ENCODE data around the gene HSDL2. TPM values are rescaled to one million over a fixed set of nuclear protein-coding genes. Genes with fewer than 3 reads are reported as not detected.

The HSDL2 gene
- polyA plus RNA-seq, 3 donors: 6.4 to 34.8 (median 26.9) TPM

DNA sequence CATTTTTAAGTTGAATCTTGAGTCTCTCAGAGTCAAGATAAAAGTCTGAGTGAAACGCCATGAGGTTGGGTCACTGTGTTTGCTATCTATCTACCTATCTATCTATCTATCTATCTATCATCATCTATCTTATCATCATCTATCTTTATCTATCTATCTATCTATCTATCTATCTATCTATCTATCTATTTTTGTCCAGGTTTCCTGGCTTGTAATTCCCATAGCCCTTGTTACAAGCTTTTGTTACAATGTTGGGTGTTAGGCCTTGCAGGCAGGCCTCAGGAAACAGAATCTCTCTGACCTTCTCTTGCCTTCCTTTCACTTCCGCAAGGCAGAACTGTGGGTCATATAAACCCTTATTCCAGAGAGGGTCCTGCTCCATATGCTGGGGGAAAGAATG lies 94.1 kb downstream of the HSDL2 start:
- Mint-ChIP-seq H3K9me3 (peaks cover 9 to 41% (median 21%) of the 10 kb centered on the region in 7 donors), H3K4me3 (no peak overlapping the region), H3K4me1 (no peaks in the 10 kb centered on the region), H3K27ac (no peak overlapping the region), H3K36me3 (peaks cover 28 to 51% of the 10 kb centered on the region in 2 donors), H3K27me3 (ENCODE audit: low read depth in 3 of 3) (peaks cover 0 to 2% (median 0%) of the 10 kb centered on the region in 3 donors)
- no peak overlapping the region for H3K4me3 ChIP-seq (replicated peaks in 1 of 3; ENCODE audit: low read depth in 2 of 3, low read length in 3 of 3)
- intact Hi-C loops (cut with micrococcal nuclease): no loop called here
- no peak for TF ChIP-seq CTCF (IDR thresholded peaks at IDR 0.05)
- H3K27ac ChIP-seq (ENCODE audit: low read depth in 1 of 2, low read length in 2 of 2): no peak overlapping the region
- DNase-seq: no peak
- WGBS (ENCODE audit: insufficient coverage): 100% methylated on average over 1 of the region's 2 CpGs
- no peaks in the 10 kb centered on the region for H3K27me3 ChIP-seq (ENCODE audit: control insufficient read depth in 2 of 2, insufficient read depth in 2 of 2, low read length in 2 of 2)
- no peaks in the 10 kb centered on the region for H3K79me2 ChIP-seq (ENCODE audit: insufficient read depth, low read length)
- H3K4me1 ChIP-seq (ENCODE audit: control insufficient read depth in 1 of 2, insufficient read depth in 2 of 2, low read length in 2 of 2): no peaks in the 10 kb centered on the region
- no peak overlapping the region for H3K4me2 ChIP-seq (replicated peaks; ENCODE audit: extremely low read depth, low read length, poor library complexity, severe bottlenecking)
- peaks cover 4 to 15% of the 10 kb centered on the region in 2 donors for H3K9me3 ChIP-seq (replicated peaks in 1 of 2; ENCODE audit: control insufficient read depth in 1 of 2, insufficient read depth in 1 of 2, low read length in 2 of 2)
- no peaks in the 10 kb centered on the region for H4K20me1 ChIP-seq (ENCODE audit: insufficient read depth, low read length)
- H3K9ac ChIP-seq (ENCODE audit: insufficient read depth, low read length, poor library complexity, severe bottlenecking): no peak overlapping the region
- no peak overlapping the region for H2AFZ ChIP-seq (ENCODE audit: insufficient read depth, low read depth, low read length, poor library complexity, severe bottlenecking)
- H3K36me3 ChIP-seq (replicated peaks in 1 of 2; ENCODE audit: control insufficient read depth in 1 of 2, insufficient read depth in 2 of 2, low read length in 2 of 2): peaks cover 8 to 12% of the 10 kb centered on the region in 2 donors

DNA sequence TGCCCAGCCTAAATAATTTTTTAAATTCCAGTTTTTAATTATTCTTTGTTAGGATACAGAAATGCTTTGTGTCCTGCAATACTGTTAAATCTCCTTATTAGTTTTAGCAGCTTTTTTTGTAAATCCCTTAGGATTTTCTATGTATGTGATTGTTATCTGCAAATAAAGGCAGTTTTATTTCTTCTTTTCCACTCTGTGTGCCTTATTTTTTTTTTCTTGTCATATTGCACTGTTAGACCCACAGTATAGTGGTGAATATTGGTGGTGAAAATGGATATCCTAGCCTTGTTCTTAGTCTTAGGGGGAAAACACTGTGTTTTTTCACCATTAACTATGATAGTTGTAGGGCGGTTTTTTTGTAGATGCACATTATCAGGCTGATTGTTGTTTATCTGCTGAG lies 95.4 kb downstream of the HSDL2 start:
- Mint-ChIP-seq H3K9me3 (peaks cover 9 to 41% (median 21%) of the 10 kb centered on the region in 7 donors), H3K4me3 (no peak overlapping the region)

More for the DNA sequence above, 95.4 kb downstream of the HSDL2 start:
- Histone ChIP-seq H3K79me2 (ENCODE audit: insufficient read depth, low read length) (no peaks in the 10 kb centered on the region), H3K27ac (ENCODE audit: low read depth in 1 of 2, low read length in 2 of 2) (no peak overlapping the region), H3K27me3 (ENCODE audit: control insufficient read depth in 2 of 2, insufficient read depth in 2 of 2, low read length in 2 of 2) (no peaks in the 10 kb centered on the region), H3K4me3 (replicated peaks in 1 of 3; ENCODE audit: low read depth in 2 of 3, low read length in 3 of 3) (no peak overlapping the region), H3K9ac (ENCODE audit: insufficient read depth, low read length, poor library complexity, severe bottlenecking) (no peak overlapping the region), H3K4me1 (ENCODE audit: control insufficient read depth in 1 of 2, insufficient read depth in 2 of 2, low read length in 2 of 2) (no peaks in the 10 kb centered on the region), H3K36me3 (replicated peaks in 1 of 2; ENCODE audit: control insufficient read depth in 1 of 2, insufficient read depth in 2 of 2, low read length in 2 of 2) (peaks cover 6 to 12% of the 10 kb centered on the region in 2 donors), H3K4me2 (replicated peaks; ENCODE audit: extremely low read depth, low read length, poor library complexity, severe bottlenecking) (no peak overlapping the region), H4K20me1 (ENCODE audit: insufficient read depth, low read length) (no peaks in the 10 kb centered on the region), H2AFZ (ENCODE audit: insufficient read depth, low read depth, low read length, poor library complexity, severe bottlenecking) (no peak overlapping the region), H3K9me3 (replicated peaks in 1 of 2; ENCODE audit: control insufficient read depth in 1 of 2, insufficient read depth in 1 of 2, low read length in 2 of 2) (peaks cover 4 to 15% of the 10 kb centered on the region in 2 donors)
- peaks cover 0 to 2% (median 0%) of the 10 kb centered on the region in 3 donors for H3K27me3 Mint-ChIP-seq (ENCODE audit: low read depth in 3 of 3)
- intact Hi-C loops (cut with micrococcal nuclease): no loop called here
- no CpG with 5 or more reads among the region's 1 CpG for WGBS (ENCODE audit: insufficient coverage)
- DNase-seq: no peak
- H3K4me1 Mint-ChIP-seq: no peaks in the 10 kb centered on the region
- no peak for TF ChIP-seq CTCF (IDR thresholded peaks at IDR 0.05)
- peaks cover 28 to 48% of the 10 kb centered on the region in 2 donors for H3K36me3 Mint-ChIP-seq
- H3K27ac Mint-ChIP-seq: no peak overlapping the region

All from CD14-positive monocyte (primary cell).